ENCODE results near the gene PCSK5.
A peak's percentile ranks its signal among the peaks of the same experiment; 100 is the strongest.

PCSK5 gene

DNA sequence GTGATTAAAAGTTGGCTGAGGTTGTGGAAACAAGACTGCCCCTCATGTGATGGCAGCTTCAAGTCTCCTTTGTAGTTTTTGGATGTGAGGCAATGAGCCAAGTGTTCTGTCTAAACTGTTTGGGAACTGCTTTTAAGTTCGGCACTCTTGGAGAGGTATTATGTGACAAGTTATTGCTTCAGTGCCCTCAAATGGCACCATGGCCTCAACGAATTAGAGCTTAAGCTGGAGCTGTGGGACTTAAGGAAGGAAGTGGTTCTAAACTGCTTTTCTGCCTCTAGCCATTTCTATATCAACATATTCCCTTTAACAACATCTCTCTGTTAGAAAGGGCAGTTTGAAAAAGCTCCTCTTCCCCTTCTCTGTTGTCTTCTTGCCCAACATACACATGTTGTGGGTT, 276.1 kb downstream of the PCSK5 start:
- no peak for TF ChIP-seq CTCF (IDR thresholded peaks at IDR 0.05; ENCODE audit: control insufficient read depth, extremely low read depth, insufficient read depth)
- H3K4me3 ChIP-seq (ENCODE audit: low read depth, low read length) = no peak overlapping the region
- no peak for DNase-seq (ENCODE audit: low read depth)

GRCh38 chr9:76176171-76176570, 285.7 kb downstream of the PCSK5 start:
- DNase-seq (ENCODE audit: low read depth) = no peak
- TF ChIP-seq CTCF (IDR thresholded peaks at IDR 0.05; ENCODE audit: control insufficient read depth, extremely low read depth, insufficient read depth) = no peak
- H3K4me3 ChIP-seq (ENCODE audit: low read depth, low read length) = no peak overlapping the region

- no peak for DNase-seq (ENCODE audit: low read depth)
- no peak overlapping the region for H3K4me3 ChIP-seq (ENCODE audit: low read depth, low read length)
- TF ChIP-seq CTCF (IDR thresholded peaks at IDR 0.05; ENCODE audit: control insufficient read depth, extremely low read depth, insufficient read depth) = no peak
These were observed 287.5 kb downstream of the PCSK5 start for GRCh38 chr9:76177931-76178330.

- no peak overlapping the region for H3K4me3 ChIP-seq (ENCODE audit: low read depth, low read length)
- DNase-seq (ENCODE audit: low read depth) = peak; percentile 90
- TF ChIP-seq CTCF (IDR thresholded peaks at IDR 0.05; ENCODE audit: control insufficient read depth, extremely low read depth, insufficient read depth) = no peak
These were observed 290.1 kb downstream of the PCSK5 start for GRCh38 chr9:76180541-76180940.

DNA sequence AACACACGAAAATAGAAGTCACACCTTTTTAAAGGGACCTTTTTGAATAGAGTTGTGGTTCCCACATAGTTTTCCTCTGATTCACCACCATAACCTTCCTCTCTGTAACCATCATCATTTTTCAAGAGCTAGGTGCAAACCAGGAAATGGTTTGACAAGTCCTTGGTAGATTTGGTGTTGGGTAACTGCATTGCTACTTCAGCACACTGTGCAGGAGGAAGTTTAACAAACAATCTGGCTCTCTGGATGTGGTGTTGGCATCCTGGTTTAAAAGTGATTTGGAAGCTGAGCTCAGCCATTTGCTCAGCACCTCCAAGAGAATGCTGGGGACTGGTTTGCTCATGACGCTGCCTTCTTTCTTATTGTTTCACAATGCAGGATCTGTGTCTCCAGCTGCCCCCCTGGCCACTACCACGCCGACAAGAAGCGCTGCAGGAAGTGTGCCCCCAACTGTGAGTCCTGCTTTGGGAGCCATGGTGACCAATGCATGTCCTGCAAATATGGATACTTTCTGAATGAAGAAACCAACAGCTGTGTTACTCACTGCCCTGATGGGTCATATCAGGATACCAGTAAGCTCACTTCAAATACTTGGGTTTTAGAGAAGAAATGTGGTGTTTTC, 290.7 kb downstream of the PCSK5 start:
- no peak overlapping the region for H3K4me3 ChIP-seq (ENCODE audit: low read depth, low read length)
- no peak for TF ChIP-seq CTCF (IDR thresholded peaks at IDR 0.05; ENCODE audit: control insufficient read depth, extremely low read depth, insufficient read depth)
- DNase-seq (ENCODE audit: low read depth) = peak; percentile 47

GRCh38 chr9:76181781-76182180, 291.3 kb downstream of the PCSK5 start:
- DNase-seq (ENCODE audit: low read depth) = no peak
- no peak for TF ChIP-seq CTCF (IDR thresholded peaks at IDR 0.05; ENCODE audit: control insufficient read depth, extremely low read depth, insufficient read depth)
- no peak overlapping the region for H3K4me3 ChIP-seq (ENCODE audit: low read depth, low read length)

DNA sequence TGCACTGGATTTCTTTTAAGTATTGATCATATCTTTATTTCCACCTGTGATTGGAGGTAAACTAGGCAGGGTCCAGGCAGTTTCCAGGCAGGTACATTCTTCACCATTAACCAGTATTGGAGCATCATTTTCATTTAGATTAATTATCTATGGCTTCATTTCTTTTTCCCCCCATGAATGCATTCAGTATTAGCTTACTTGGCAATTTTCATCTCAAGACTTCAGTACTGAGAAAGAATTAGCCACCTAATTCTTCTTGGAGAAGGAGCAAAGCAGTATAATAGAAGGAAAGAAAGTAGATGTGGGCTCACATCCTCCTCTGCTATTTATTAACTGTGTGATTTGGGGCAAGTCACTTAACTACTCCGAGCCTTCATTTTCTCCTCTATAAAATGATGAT, 295.0 kb downstream of the PCSK5 start:
- TF ChIP-seq CTCF (IDR thresholded peaks at IDR 0.05; ENCODE audit: control insufficient read depth, extremely low read depth, insufficient read depth) = no peak
- DNase-seq (ENCODE audit: low read depth) = no peak
- no peak overlapping the region for H3K4me3 ChIP-seq (ENCODE audit: low read depth, low read length)

All from LNCaP clone FGC (cell line).